ENCODE data around the gene GGTLC2. TPM values are rescaled to one million over a fixed set of nuclear protein-coding genes. Genes with fewer than 3 reads are reported as not detected.
"Not testable (repeated sequence)": the region's sequence is repeated elsewhere in the genome, so short reads cannot be mapped to it uniquely, and the experiment has no call there.

Gene GGTLC2
- 0.80 TPM in 1 of 2 replicates, not detected in the other for total RNA-seq

- not testable (repeated sequence) for H3K4me3 ChIP-seq (ENCODE audit: low read depth, low read length); DNase-seq (ENCODE audit: low read depth)
Measured at GRCh38 chr22:22644314-22644713, at the start of gene GGTLC2. Gene GGTLC2, plus strand, starts transcription at chr22:22644614. Its CDS starts 1,732 bp downstream, at chr22:22646346.

GRCh38 chr22:22595001-22595835 is 49.2 kb upstream of the GGTLC2 start:
- DNase-seq (ENCODE audit: low read depth): no peak
- no peak for TF ChIP-seq CTCF (conservative IDR thresholded peaks at IDR 0.05; ENCODE audit: low read depth, low read length)

GRCh38 chr22:22598144-22598543 is 46.3 kb upstream of the GGTLC2 start:
- no peak for TF ChIP-seq CTCF (conservative IDR thresholded peaks at IDR 0.05; ENCODE audit: low read depth, low read length)
- no peak overlapping the region for H3K4me3 ChIP-seq (ENCODE audit: low read depth, low read length)
- no peak for DNase-seq (ENCODE audit: low read depth)

More at GRCh38 chr22:22595001-22595835, 49.2 kb upstream of the GGTLC2 start:
- H3K4me3 ChIP-seq (ENCODE audit: low read depth, low read length): no peak overlapping the region

GRCh38 chr22:22599248-22599647 is 45.2 kb upstream of the GGTLC2 start:
- DNase-seq (ENCODE audit: low read depth): no peak
- TF ChIP-seq CTCF (conservative IDR thresholded peaks at IDR 0.05; ENCODE audit: low read depth, low read length): no peak

GRCh38 chr22:22600531-22601261 is 43.7 kb upstream of the GGTLC2 start:
- no peak overlapping the region for H3K4me3 ChIP-seq (ENCODE audit: low read depth, low read length)
- TF ChIP-seq CTCF (conservative IDR thresholded peaks at IDR 0.05; ENCODE audit: low read depth, low read length): no peak
- no peak for DNase-seq (ENCODE audit: low read depth)

More at GRCh38 chr22:22599248-22599647, 45.2 kb upstream of the GGTLC2 start:
- H3K4me3 ChIP-seq (ENCODE audit: low read depth, low read length): no peak overlapping the region

GRCh38 chr22:22603470-22603947 is 40.9 kb upstream of the GGTLC2 start:
- no peak for TF ChIP-seq CTCF (conservative IDR thresholded peaks at IDR 0.05; ENCODE audit: low read depth, low read length)
- no peak overlapping the region for H3K4me3 ChIP-seq (ENCODE audit: low read depth, low read length)
- DNase-seq (ENCODE audit: low read depth): no peak

- no peak for TF ChIP-seq CTCF (conservative IDR thresholded peaks at IDR 0.05; ENCODE audit: low read depth, low read length)
- H3K4me3 ChIP-seq (ENCODE audit: low read depth, low read length): no peak overlapping the region
- no peak for DNase-seq (ENCODE audit: low read depth)
Measured at GRCh38 chr22:22604326-22605073, 39.9 kb upstream of the GGTLC2 start.

Measured in epithelial cell of proximal tubule (primary cell).